Measurements from ENCODE around the gene PRTFDC1. TPM values are rescaled to one million over a fixed set of nuclear protein-coding genes. Genes with fewer than 3 reads are reported as not detected.
"Not testable (repeated sequence)": the region's sequence is repeated elsewhere in the genome, so short reads cannot be mapped to it uniquely, and the experiment has no call there.

PRTFDC1 gene
- total RNA-seq, 1 donor from 2014 or later, result 14.4 TPM

DNA sequence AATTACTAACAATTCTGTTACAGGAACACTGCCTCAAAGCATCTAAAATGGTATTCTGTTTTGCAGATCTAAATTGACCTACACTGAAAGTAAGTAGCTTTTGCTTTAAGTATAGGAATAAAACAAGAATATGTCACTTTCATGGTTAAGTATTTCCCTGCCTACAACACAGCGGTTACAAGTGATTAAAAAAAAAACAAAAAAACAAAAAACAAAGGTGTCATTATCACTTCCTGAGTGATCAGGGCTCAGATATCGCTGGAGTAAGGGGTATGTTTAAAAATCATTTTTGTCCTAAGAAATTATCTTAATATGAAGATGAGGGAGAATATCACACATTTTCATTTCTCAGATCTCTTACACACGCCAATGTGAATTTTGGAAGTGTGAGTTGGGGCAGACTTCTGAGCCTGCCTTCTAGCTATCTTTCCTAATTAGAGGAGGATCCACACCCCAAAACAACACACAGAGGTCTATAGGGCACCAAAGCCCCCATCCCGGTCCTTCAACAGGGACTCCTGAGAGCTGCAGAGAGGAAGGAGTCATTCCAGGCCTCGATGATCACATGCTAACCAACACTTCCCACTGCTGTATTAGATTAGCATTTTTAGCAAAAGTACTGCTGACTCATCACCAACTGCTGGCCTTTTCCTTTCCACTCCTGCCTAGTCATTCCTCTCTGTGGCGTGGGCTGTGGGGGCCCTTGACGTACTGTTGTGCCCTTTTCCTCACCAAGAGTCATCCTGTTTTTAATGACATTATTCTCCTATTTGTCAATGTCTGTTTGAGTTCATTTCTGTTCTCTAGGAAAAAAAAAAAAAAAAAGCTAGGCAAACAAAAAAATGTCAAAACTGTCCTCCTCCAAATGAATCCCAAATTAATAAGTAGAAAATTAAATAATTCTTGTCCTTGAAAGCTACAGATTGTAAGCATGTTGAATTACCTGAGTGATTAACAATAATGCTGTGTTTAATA, 31.2 kb downstream of the PRTFDC1 start:
- peaks cover 4% of the 10 kb centered on the region for H3K27me3 Mint-ChIP-seq (ENCODE audit: unreplicated experiment)
- H3K4me1 Mint-ChIP-seq (ENCODE audit: low read depth, unreplicated experiment), result peaks cover 6% of the 10 kb centered on the region
- no peak overlapping the region for H3K27ac Mint-ChIP-seq (ENCODE audit: unreplicated experiment)
- TF ChIP-seq, protein P1, sequence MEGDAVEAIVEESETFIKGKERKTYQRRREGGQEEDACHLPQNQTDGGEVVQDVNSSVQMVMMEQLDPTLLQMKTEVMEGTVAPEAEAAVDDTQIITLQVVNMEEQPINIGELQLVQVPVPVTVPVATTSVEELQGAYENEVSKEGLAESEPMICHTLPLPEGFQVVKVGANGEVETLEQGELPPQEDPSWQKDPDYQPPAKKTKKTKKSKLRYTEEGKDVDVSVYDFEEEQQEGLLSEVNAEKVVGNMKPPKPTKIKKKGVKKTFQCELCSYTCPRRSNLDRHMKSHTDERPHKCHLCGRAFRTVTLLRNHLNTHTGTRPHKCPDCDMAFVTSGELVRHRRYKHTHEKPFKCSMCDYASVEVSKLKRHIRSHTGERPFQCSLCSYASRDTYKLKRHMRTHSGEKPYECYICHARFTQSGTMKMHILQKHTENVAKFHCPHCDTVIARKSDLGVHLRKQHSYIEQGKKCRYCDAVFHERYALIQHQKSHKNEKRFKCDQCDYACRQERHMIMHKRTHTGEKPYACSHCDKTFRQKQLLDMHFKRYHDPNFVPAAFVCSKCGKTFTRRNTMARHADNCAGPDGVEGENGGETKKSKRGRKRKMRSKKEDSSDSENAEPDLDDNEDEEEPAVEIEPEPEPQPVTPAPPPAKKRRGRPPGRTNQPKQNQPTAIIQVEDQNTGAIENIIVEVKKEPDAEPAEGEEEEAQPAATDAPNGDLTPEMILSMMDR (IDR thresholded peaks at IDR 0.05; ENCODE audit: partially characterized antibody, unreplicated experiment), result no peak
- H3K36me3 Mint-ChIP-seq (ENCODE audit: unreplicated experiment), result peaks cover 10% of the 10 kb centered on the region
- H3K4me3 Mint-ChIP-seq (ENCODE audit: unreplicated experiment), result no peak overlapping the region
- no peak for DNase-seq
- peaks cover 17% of the 10 kb centered on the region for H3K9me3 Mint-ChIP-seq (ENCODE audit: unreplicated experiment)

DNA sequence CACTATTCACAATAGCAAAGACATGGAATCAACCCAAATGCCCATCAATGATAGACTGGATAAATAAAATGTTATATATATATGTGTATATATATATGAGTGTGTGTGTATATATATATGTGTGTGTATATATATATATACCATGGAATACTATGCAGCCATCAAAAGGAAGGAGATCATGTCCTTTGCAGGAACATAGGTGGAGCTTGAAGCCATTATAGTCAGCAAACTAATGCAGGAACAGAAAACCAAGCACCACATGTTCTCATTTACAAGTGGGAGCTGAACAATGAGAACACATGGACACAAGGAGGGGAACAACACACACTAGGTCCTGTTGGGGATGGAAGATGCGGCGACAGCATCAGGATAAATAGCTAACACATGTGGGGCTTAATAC, 32.2 kb downstream of the PRTFDC1 start:
- H3K9me3 Mint-ChIP-seq (ENCODE audit: unreplicated experiment), result peaks cover 13% of the 10 kb centered on the region
- H3K36me3 Mint-ChIP-seq (ENCODE audit: unreplicated experiment), result peaks cover 10% of the 10 kb centered on the region
- not testable (repeated sequence) for H3K4me3 Mint-ChIP-seq (ENCODE audit: unreplicated experiment); H3K4me1 Mint-ChIP-seq (ENCODE audit: low read depth, unreplicated experiment); DNase-seq; H3K27ac Mint-ChIP-seq (ENCODE audit: unreplicated experiment); H3K27me3 Mint-ChIP-seq (ENCODE audit: unreplicated experiment)

DNA sequence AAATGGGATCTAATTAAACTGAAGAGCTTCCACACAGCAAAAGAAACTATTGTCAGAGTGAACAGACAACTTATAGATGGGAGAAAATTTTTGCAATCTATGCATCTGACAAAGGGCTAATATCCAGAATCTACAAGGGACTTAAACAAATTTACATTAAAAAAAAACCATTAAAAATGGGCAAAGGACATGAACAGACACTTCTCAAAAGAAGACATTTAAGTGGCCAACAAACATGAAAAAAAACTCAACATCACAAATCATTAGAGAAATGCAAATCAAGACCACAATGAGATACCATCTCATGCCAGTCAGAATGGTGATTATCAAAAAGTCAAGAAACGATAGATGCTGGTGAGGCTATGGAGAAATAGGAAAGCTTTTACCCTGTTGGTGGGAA, 32.8 kb downstream of the PRTFDC1 start:
- peaks cover 10% of the 10 kb centered on the region for H3K36me3 Mint-ChIP-seq (ENCODE audit: unreplicated experiment)
- H3K4me1 Mint-ChIP-seq (ENCODE audit: low read depth, unreplicated experiment); H3K27me3 Mint-ChIP-seq (ENCODE audit: unreplicated experiment); DNase-seq; H3K4me3 Mint-ChIP-seq (ENCODE audit: unreplicated experiment): not testable (repeated sequence)
- H3K9me3 Mint-ChIP-seq (ENCODE audit: unreplicated experiment), result peaks cover 13% of the 10 kb centered on the region
- peak overlapping the region; percentile 57 for H3K27ac Mint-ChIP-seq (ENCODE audit: unreplicated experiment)

DNA sequence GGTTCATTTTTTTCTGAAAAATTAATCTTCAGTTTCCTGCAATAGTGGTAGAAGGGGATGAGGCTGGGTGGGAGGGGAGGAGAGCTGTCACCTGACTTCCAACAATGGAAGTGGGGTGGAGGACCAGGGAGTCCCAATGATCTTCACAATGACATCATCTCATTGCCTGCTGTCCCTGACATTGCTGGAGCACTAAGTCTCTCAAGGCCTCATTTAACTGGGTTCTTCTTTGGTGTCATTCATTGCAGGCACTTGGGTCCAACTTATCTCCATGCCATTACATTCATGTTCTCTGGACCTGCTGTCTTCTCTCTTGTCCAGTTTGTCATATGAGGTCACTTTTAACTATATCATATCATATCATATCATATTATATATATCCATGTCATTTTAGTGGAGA, 34.4 kb downstream of the PRTFDC1 start:
- Mint-ChIP-seq H3K9me3 (ENCODE audit: unreplicated experiment) (peaks cover 5% of the 10 kb centered on the region), H3K27ac (ENCODE audit: unreplicated experiment) (no peak overlapping the region), H3K36me3 (ENCODE audit: unreplicated experiment) (no peaks in the 10 kb centered on the region), H3K4me3 (ENCODE audit: unreplicated experiment) (no peak overlapping the region), H3K27me3 (ENCODE audit: unreplicated experiment) (no peaks in the 10 kb centered on the region), H3K4me1 (ENCODE audit: low read depth, unreplicated experiment) (peaks cover 6% of the 10 kb centered on the region)
- DNase-seq, result no peak
- TF ChIP-seq, protein P1 (IDR thresholded peaks at IDR 0.05; ENCODE audit: partially characterized antibody, unreplicated experiment), result no peak

DNA sequence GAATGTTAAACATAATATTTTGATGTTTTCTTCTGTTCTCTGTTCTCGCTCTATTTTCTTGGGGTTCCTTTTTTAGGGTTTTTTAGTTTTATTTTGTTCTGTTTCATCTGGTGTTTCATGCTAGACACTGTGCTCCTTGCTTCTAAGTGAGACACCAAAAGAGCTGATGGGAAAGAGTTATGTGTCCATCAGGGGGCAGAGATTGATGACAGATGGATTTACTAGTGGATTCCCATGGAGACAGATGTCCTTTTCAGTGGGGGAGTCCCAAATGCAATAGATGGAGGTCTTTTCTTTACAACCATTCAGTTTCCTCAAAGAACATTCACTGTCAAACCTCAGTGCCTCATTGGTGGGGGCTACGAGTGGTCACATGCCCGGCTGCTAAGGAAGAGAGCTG, 34.9 kb downstream of the PRTFDC1 start:
- peaks cover 5% of the 10 kb centered on the region for H3K9me3 Mint-ChIP-seq (ENCODE audit: unreplicated experiment)
- DNase-seq, result no peak
- TF ChIP-seq, protein P1 (IDR thresholded peaks at IDR 0.05; ENCODE audit: partially characterized antibody, unreplicated experiment), result no peak
- H3K27me3 Mint-ChIP-seq (ENCODE audit: unreplicated experiment), result no peaks in the 10 kb centered on the region
- no peaks in the 10 kb centered on the region for H3K36me3 Mint-ChIP-seq (ENCODE audit: unreplicated experiment)
- H3K4me1 Mint-ChIP-seq (ENCODE audit: low read depth, unreplicated experiment), result peaks cover 6% of the 10 kb centered on the region
- H3K27ac Mint-ChIP-seq (ENCODE audit: unreplicated experiment), result no peak overlapping the region
- H3K4me3 Mint-ChIP-seq (ENCODE audit: unreplicated experiment), result no peak overlapping the region

DNA sequence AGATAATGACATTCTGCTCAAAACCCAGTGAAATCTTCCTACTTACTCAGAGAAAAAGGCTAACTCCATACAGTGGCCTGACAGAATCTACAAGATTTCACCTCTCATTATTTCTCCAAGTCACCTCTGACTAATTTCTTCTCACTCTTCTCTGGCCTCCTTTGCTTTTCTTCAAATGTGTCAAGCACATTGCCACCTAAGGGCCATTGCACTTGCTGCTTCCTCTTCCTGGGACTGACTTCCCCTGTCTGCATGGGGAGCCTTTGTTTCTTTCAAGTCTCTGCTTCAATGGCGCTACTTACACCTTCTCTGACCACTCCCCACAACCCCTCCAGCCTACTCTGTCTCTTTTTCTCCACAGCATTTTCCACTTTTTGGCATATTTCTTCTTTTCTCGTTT, 36.0 kb downstream of the PRTFDC1 start:
- no peak for DNase-seq
- H3K4me3 Mint-ChIP-seq (ENCODE audit: unreplicated experiment), result no peak overlapping the region
- H3K9me3 Mint-ChIP-seq (ENCODE audit: unreplicated experiment), result peaks cover 7% of the 10 kb centered on the region
- no peaks in the 10 kb centered on the region for H3K27me3 Mint-ChIP-seq (ENCODE audit: unreplicated experiment)
- TF ChIP-seq, protein P1 (IDR thresholded peaks at IDR 0.05; ENCODE audit: partially characterized antibody, unreplicated experiment), result no peak
- no peaks in the 10 kb centered on the region for H3K36me3 Mint-ChIP-seq (ENCODE audit: unreplicated experiment)
- H3K4me1 Mint-ChIP-seq (ENCODE audit: low read depth, unreplicated experiment), result peaks cover 5% of the 10 kb centered on the region
- no peak overlapping the region for H3K27ac Mint-ChIP-seq (ENCODE audit: unreplicated experiment)

All from glutamatergic neuron (in vitro differentiated cells).